Medulla oblongata (tissue), 1 donor: ENCODE measurements around the gene ADARB2.
A peak's percentile ranks its signal among the peaks of the same experiment; 100 is the strongest.
"Not testable (repeated sequence)": the region's sequence is repeated elsewhere in the genome, so short reads cannot be mapped to it uniquely, and the experiment has no call there.

Experiments
- DNase-seq: peaks from one replicate; pipeline ENCODE4 v3.0.0-alpha.2; 2015; ENCODE audit errors: extremely low spot score

Gene ADARB2

DNA sequence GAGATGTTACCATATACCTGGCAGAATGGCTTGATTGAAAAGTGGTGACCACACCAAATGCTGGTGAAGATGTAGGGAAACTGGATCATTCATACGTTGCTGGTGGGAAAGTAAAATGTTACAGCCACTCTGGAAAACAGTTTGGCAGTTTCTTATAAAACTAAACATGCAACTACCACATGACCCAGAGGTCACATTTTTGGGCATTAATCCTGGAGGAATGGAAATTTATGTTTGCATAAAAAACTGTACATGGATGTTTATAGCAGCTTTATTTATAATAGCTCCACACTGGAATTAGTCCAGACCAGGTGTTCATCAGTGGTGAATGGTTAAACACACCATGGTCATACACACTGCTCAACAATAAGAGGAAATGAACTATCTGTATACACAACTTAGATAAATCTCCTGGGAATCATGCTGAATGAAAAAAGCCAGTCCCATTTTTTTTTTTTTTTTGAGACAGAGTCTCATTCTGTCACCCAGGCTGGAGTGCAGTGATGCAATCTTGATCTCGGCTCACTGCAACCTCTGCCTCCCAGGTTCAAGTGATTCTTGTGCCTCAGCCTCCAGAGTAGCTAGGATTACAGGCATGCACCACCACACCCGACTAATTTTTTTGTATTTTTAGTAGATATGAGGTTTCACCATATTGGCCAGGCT lies 309.7 kb downstream of the ADARB2 start:
- DNase-seq, result not testable (repeated sequence)

DNA sequence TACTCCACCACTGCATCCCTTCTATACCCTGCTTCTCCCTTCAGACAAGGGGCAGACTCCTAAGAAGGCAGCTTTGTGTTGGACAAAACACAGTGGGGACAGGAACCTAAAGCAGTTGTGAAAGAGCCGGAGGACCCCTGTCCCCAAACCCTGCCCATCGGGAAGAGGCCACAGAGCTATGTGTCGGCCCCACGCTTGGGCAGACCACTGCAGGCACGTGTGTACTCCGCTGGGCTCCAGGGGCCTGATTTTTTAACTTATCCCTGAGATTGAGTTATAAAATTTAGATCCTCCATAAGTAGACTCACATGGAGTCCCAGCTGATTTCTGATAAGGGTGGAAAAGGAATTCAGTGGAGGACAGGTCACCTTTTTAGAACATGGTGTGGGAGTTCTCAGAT lies 310.5 kb downstream of the ADARB2 start:
- no peak for DNase-seq

DNA sequence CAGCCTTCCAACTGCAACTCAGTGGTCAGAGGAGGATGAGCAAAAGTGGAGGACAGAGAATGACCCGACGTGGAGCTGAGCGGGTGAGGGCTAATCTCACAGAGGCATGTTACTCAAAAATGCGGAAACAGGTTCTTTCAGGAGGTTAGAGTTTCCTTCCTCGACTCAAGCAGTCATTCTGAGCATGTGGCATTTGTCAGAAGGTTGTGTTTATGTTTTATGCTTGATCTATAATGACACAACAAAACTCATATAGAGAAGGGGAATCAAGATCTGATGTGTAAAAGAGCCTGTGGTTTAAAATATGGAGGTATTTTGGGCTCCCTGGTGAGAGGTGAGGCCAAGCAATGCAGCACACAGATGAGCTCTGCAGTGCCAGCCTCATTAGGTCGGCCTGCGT lies 311.4 kb downstream of the ADARB2 start:
- no peak for DNase-seq

DNA sequence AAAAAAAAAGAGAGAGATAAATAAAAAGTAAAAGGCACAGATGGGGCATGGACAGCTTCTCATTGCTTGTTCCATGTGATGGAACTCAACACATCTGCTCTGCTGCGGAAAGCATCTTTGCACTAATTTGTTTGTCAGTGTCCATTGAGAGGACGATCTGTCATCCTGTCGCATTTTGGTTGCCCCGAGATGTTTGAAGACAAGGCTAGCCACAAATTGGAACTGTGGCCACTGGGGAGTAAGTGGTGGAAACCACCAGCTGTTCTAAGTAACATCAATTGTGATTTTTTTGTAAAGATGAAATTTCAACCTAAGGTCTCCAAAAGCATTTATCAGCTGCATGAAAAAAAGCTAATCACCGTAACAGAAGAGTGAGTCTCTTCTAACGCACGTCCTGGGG lies 312.7 kb downstream of the ADARB2 start:
- DNase-seq, result no peak

DNA sequence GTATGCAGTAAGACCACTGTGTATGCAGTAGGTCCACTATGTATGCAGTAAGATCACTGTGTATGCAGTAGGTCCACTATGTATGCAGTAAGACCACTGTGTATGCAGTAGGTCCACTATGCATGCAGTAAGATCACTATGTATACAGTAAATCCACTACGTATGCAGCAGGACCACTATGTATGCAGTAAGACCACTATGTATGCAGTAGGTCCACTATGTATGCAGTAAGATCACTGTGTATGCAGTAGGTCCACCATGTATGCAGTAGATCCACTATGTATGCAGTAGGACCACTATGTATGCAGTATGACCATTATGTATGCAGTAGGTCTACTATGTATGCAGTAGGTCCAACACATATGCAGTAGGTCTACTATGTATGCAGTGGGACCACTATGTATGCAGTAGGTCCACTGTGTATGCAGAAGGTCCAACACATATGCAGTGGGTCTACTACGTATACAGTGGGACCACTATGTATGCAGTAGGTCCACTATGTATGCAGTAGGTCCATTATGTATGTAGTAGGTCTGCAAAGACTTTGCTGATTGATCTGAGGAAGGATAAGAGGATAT lies 313.6 kb downstream of the ADARB2 start:
- no peak for DNase-seq

DNA sequence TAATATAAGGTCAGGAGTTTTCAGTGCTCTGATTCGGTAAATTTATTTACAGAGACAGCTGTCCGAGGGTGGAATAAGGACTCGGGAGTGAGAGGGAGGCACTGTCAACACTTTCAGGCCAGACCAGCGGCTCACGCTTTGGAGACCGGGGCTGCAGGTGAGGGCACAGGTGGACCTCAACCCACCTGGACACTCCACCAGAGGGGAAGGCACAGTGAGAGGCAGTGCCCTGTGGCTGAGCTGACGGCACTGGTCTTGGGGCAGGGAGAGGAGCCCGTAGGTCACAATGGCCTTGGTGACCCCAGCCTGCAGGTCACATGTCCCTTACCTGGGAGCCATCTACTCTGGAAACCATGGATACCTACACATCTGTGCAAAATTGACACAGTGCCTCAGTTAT lies 315.1 kb downstream of the ADARB2 start:
- DNase-seq, result no peak

DNA sequence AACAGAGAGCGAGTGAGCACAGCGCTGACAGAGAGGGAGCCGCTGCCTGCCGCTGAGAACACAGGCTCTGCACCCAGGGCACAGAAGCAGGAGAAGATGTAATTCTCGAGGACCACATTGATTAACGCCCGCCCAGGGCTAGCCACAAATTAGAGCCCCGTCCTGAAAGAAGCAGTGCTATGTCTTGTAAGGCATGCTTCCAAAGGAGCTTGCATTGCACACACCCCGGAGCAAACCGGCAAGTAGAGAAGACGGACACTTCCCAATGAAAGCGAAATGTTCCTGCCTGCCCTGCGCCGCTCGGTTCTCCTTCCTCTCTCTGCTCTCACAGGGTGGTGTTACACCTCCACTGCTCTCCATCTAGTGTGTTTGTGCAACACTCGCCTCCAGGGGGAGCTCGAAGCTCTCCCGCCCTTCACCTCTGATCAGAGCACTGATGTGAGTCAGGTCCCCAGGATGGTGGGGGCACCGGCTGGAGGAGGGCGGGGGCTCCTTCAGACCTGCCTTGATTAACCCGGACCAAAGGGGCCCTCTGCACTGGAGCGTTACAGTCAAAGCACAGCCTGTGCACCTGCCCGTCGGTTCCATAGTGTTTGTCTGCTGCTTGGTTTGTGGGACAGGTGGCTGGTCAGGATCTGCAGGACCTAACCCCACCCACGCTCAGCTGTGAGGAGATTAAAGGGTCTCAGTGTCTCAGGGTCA lies 316.5 kb downstream of the ADARB2 start:
- DNase-seq, result peak; percentile 80

DNA sequence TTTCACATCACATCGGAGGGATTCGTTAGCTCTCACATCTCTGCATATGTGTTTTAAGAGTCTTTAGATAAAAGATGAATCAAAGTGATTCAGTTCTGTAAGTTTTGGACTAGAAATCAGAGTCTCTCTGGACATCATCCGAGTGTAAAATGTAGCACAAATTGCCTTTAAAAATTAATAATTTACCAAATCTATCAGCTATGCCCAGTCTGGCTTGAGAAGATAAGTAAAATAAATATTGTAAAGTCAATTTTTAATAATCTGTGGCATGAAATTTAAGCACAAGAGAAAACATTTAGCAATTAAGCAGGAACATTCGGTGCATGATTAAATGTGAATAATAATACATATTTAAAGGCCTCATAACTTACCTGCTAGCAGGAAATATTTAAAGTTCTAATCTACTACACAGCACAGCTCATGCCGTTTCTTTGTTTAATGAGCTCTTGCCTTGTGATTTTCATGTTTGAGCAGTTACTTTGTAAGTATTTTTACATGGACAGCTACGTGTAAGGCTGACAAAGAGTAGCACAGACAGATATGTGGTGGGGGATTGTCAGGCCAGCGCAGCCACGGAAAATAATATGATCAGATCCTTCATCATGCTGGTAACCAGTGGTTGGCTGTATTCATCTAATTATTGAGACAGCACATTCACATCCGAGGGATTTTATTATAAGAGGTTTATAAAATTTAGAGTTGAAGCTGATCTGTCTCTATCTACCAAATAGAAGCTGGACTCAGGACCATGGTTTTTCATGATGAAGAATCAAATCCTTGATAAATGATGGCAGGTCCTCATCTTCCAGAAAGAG lies 317.3 kb downstream of the ADARB2 start:
- DNase-seq, result no peak

DNA sequence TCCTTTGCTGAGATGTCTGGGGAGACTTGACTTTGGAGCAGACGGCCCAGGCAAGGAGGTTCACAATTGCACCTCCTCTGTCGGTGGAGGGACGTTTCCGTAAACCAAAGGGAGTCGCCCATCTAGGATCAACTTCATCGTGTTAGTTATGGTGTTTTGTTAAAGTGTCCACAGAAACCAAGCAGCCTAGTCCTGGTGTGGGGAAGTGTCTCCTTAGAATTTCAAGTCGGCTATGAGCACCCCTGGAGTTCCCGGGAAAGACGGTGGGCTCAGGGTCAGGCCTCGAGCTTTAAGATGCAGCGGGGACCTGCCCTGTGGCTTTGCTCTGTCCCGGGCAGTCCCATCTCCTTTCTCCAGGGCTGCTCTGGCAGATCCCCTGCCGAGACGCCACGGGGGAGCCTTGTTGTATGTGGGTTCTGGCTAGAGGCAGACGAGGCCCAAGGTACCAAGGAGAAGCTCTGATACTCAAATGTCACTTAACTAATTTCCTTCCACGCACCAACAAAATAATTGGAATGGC lies 319.2 kb downstream of the ADARB2 start:
- DNase-seq, result no peak

DNA sequence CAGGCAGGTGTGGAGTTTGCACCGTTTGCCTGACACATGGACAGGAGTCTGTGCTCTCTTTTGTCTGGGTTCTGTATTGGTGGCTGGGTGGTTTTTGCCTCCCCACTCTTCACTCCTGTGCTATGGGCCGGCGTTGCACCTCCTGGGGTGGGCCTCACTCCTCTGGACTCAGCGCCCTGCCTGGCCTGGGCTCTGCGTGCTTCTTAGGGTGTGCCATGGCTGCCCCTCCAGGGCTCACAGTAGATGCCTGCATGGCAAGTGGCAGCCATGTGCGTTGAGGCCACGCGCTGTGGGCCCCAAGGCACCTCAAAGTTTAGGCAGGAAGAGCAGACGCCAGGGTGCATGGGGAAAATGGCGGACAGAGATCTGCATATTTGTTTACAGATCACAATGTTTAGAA lies 319.8 kb downstream of the ADARB2 start:
- DNase-seq, result no peak

DNA sequence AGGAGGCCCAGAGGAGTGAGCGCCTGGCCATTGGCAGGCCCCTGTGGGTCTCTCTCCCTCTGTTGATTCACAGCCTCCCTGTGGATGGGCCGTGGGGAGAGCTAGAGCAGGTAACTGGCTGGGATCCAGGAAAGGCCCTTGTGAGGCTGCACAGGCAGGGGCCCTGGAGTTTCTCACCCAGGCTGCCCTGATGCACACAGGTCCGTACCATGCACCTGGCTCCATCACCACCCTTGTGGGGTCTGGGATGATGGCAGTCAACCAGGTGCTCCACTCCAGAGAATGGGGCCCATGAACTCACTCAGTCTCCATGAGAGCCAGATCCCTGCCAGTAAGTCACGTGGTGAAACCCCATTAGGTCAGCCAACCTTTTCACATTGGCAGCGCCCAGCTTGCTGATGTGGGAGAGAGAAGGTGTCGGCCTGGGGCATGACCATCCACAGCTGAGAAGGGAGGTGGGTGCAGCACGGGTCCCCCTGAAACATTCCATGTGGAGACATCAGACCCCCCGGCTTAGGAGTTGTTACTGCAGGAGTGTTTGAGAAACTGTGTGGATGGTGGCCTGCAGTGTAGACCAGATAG lies 320.8 kb downstream of the ADARB2 start:
- DNase-seq, result no peak

DNA sequence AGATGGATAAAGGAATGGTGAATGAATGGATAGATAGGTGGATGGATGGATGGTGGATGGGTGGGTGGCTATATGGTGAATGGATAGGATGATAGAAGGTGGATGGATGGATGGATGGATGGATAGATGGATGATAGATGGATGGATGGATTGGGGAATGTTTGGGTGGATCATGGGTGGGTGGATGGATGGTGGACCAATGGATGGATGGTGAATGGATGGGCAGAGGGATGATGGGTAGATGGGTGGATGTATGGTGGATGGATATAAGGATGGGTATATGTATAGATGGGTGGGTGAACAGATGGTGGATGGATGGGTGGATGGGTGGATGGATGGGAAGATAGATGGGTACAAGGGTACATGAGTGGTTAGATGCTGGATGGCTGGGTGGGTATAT lies 322.4 kb downstream of the ADARB2 start:
- no peak for DNase-seq

DNA sequence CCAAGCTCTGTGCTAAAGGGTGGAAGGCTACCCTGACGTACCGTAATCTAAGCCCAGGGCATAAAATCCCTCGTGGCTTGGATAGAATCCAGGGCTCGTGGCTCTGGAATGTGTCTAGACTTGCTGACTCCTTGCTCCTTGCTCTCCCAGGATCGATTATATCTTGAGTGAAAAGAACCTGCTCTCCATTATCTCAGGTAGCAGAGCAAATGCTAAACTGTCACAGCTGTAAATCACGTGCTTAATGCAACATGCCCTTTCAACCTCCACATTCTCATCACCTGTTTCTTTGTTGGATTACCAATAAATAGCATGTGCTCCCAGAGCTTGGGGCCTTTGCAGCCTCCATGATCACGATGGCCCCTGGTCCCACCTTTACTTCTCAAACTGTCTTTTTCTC lies 323.0 kb downstream of the ADARB2 start:
- not testable (repeated sequence) for DNase-seq

DNA sequence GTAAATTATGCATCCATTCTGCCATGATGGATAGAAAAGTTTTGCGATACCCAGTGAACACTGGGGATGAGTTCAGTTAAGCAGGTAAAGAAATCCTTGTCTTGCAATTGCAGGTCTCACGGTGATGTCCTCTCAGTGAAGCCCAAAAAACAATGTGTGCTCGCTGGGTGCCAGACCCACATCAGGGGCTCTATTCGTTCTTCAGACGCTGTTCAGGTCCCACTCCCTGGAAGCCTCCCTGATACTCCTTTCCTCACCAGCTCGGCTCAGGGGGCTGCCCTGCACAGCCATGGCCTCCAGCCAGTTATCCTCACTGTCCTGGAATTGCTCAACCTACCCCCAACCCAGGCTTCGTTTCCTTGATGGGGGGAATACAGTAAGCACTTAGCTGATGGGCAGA lies 323.5 kb downstream of the ADARB2 start:
- DNase-seq, result no peak

DNA sequence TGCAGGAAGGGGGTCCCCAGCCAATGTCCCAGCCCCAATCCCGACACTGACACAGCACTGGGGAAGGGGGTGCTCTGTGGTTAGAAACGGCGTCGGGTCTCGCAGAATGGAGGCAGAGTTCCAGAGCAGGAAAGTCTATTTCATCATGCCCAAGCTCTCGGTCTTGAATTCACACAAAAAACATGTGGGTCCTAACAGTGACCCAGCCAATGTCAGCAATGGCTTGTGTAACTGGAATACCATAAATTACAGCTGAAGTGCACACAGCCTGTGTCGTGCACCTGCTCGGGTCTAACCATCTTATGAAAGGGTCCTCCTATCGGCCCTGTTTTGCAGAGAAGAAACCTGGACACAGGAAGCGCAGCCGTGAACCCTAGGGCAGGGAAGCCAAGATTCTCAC lies 324.1 kb downstream of the ADARB2 start:
- no peak for DNase-seq

DNA sequence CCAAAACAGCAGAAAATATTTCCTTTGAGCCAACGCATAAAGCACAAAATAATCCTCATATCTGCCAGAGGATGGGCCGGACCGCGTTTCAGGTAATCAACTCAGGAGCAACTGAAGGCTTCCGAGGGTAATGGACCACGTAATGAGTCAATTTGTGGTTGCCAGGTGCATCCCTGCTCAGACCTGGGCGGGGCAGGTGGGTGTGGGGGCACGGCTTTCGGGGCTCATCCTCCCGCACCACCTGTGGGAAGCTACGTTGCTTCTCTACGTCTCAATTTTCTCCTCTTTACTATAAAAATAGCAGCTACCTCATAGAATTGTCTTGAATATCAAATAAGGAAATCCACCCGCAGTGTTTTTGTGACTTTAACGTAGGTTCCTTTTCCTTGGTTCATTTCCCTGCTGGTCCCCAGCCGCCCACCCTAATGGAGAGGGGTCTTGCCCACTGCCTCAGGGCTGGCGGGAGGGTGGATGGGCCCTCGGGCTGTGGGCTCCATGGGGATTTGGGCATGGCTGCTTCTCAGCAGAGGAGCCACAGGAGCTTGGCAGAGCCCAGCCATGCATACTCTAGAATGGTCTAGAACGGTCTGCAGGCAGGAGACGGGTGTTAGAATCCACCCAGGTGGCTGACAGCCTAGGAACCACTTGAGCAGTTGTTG lies 324.7 kb downstream of the ADARB2 start:
- DNase-seq, result no peak

DNA sequence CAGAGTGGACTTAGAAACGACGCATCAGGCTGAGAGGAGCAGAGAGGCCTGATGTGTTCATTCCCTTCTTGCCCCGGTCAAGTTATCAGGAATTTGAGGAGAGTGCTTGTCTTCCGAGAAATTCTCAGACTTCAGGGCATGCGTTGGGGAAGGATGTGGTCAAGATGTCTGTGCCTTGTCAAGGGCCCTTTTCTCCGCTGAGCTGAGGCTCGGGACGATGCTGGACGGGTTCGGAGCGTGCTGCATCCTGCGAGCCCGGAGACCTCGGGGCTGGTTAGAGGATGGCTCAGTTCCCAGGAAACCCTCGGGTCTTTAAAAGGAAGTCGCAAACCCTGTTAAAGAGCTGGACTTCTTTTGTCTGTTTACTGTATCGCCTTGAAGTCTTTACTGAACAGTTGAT lies 325.4 kb downstream of the ADARB2 start:
- DNase-seq, result no peak

DNA sequence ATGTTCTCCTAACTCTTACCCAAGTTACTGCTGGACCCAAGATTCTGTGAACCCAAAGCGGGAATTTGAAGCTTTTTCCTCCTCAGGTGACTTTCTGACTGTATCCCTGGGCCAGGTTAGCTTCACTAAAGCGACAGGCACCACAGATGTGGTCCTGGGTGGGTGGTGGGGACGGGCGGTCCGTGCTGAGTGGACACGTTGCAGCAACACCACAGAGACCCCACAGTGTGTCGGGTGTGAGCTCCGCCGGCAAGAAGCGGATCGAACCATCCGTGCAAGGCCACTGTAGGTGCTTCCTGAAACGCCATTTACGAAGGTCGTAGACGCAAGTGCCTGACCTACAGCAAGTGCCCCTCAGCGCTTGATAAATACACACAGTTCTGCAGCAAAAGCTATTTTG lies 325.9 kb downstream of the ADARB2 start:
- DNase-seq, result no peak

DNA sequence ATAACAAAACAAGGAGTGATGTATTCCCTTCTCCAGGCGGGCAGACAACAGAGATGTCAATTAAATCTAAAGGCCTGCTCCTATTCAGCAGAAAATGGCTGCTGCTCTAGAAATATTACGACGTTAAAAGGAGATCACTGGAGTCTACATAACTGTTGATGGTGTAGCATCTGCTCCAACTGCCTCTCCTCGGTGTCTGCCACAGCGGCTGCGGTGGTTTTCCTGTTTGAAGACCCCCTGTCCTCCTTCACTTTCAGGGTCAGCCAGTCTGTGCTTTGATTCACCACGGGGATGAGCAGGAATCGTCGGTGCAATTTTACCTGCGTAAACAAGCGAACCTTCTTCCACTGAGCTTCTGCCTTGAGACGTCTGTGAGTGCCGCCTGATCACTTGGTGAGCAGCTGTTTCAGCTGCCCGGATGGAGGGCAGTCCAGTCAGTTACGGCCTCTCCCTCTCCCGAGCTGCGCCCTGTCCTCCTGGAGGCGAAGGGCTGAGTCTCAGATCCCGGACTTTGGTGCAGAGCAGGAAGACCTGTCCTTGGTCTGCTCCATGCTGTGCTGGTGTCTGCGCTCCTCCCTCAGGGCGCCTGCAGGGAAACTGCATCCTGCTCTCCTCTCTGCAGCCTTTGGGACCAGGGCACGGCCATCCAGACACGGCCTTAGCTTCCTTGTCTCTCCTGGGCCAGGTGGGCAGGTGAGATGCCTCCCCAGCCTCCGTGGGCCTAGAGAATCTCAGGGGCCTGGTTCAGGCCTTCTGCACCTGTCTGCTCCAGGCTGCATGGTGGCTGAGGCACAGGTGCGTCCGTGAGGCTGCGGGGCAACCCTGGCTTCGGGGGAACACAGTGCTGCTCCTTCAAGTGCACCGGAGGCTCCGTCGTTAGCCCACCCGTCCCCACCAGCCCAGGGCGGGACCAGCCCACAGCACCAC lies 326.6 kb downstream of the ADARB2 start:
- no peak for DNase-seq

DNA sequence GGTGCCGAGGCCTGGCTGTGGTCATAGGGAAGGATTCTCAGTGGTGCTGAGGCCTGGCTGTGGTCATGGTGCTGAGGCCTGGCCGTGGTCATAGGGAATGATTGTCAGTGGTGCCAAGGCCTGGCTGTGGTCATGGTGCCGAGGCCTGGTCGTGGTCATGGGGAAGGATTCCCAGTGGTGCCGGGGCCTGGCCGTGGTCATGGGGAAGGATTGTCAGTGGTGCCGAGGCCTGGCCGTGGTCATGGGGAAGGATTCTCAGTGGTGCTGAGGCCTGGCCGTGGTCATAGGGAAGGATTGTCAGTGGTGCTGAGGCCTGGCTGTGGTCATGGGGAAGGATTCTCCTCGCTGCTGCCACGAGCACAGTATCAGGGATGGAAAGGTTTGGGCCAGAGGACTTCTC lies 327.3 kb downstream of the ADARB2 start:
- DNase-seq, result no peak
